HG02938 (cell line): ENCODE measurements around the gene PIP4K2B.

Source experiments
- ATAC-seq: cut with Tn5 transposase; IDR thresholded peaks from one replicate; pipeline ENCODE4 v1.9.1; 2021; ENCODE audit warnings: mild to moderate bottlenecking, moderate library complexity; ENCODE audit not compliant: unreplicated experiment

The PIP4K2B gene

DNA sequence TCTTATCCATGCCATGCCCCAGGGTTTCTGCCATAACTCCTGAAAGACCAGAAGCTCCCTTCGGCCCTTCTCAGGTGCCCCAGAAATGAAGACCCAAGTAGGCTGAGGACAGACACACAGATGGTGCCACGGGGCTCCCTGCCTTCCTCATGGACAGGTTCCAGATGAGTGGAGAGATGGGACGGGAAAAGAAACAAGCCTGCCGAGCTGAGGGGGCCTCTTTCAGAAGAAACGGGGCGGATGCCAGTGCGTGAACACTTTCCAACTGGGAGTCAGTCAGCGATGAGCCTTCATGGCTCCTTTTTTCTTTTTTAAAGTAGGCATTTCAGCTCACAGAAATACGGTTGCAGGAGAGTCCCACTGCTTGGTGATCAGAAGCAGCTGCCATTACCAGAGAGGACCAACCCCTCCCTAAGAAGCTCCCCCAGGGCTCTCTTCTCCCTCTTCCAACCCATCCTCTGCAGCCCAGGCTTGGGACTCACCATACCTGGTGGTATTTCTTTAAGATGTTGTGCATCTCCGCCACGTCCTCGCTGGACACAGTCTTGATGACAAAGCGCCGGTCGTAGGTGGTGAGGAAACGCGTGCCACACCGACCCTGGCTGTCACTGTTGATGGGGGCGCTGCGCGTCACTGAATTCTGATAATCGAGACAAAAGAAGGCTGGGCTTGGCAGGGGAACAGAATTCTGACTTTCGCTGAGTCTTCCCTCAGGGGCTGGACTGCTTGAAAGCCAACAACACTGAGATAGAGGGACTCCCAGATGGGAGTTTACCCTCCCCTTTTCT lies 19.2 kb downstream of the PIP4K2B start:
- ATAC-seq, result no peak

DNA sequence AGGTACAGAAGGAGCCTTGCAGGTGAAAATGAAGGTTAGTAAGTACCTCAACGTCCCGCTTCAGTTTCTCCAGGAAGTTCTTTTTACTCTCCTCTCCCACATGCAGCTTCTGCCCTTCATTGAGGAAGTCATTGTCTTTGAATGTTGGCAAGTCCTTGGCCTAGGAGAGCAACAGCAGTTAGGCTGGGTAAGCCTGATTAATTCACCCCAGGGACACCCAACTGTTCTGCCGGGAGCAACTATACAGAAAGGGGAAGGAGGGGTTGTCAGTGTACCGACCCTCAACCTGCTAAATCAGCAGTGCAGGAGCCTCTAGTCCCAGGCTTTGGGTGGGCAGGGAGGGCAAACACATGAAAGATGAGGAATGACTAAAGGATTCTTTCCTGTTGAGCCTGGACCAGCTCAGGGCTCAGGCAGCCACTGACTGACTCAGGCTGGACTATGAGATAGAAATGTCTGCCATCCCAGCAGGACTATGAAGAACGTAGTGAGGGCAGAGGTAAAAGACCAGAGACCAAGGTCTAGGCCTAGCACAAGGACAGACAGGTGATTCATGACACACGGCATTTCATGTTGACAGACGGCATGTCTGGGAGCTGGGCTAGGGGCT lies 21.6 kb downstream of the PIP4K2B start:
- ATAC-seq, result no peak

DNA sequence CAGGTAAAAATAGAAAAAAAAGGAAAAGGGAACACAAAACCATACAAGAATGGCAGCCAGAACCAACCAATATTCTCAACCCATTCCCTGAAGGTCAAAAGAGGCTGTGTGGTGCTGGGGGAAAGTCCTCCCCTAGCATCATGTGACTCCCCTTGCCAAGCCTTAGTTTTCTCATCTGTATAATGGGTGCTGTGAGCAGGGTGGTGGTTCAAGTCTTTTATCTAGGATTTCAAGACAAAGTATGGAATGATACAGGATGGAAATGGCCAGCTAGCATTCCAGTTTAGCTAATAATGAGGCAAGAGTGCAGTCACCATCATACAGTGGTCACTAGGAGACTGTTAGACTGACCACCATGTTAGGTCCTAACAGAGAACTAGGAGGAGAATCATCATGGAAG lies 26.1 kb downstream of the PIP4K2B start:
- no peak for ATAC-seq

DNA sequence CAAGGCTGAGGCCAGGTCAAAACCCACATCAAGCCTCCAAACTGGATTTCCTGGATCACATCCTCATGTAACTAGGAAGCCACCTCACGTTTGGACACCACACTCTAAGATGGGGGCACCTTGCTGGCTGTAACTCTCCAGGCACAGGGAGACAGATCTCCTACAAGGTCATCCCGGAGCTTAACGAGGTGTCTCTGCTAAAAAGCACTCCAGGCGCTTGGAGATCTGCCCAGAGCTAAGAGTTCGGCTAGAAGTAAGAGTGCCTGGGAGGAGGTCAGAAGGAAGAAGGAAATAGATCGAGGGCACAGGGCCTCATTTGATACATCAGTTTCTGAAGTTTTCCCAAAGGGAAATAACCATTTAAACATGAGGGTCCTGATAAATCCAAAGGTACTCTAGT lies 30.9 kb downstream of the PIP4K2B start:
- ATAC-seq, result no peak

DNA sequence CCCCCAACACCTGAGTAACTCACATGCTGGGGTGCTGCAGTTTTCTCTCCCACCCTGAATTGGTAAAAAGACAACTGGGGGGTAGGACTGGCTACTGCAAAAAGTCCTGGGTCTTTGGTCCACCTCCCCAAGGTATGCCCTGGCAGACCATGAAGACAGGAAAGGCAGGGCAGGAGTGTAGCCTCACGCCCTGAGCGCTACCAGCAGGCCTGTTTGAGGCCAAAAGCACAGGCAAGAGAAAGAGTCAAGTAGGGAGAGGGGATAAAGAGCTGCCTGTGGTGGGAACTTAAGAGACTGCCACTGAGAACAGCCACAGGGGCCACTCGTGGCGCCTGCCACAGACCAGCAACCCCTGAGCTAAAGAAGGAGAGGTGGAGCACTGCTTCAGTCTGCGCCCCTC lies 33.0 kb downstream of the PIP4K2B start:
- ATAC-seq, result no peak

DNA sequence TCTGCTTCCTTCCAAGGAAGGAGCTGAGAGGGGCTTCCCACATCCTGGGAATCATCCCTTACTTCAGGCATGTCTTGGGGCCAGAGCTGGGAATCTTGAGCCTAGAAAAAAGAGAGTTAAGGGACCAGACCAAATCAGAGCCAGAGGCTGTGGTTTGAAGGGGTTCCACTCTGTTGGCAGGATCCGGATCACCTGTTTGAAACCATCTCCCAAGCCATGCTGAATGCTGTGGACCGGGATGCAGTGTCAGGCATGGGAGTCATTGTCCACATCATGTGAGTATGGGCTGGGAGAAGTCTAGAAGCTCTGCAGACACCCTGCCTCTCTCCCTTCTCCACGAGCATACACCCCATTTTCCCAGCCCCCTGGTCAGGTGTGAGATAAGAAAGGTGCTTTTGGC lies 37.1 kb downstream of the PIP4K2B start:
- ATAC-seq, result no peak

DNA sequence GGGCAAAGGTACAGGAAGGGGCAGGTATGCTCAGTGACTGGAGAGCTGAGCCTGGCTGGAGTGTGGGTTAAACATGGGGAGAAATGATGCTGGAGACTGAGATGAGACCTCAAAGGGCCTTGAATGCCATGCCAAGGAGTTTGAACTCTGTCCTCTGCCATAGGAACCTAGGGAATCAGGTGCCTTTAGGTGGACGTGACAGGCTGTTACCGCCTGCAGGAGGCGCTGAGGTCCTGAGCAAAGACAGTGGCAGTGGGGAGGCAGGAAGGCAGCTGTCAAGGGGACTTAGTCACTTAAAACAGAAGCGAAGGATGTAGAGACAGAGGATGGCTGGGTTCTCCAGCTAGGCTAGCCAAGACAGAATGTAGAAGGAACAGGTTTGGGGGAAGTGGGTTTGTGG lies 37.7 kb downstream of the PIP4K2B start:
- ATAC-seq, result no peak

DNA sequence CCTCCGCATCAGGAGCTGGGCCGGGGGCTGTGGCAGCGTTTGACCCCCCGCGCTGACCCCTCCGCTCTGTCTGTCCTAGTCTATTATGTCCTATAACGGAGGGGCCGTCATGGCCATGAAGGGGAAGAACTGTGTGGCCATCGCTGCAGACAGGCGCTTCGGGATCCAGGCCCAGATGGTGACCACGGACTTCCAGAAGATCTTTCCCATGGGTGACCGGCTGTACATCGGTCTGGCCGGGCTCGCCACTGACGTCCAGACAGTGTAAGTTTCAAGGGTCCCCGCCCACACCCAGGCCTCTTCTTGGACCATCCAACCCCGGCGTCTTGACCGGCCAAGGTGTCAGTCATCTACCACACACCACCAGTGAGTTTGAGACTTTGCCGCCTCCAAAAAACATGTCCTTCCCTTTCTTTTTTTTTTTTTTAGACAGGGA lies 46.3 kb downstream of the PIP4K2B start:
- ATAC-seq, result no peak

DNA sequence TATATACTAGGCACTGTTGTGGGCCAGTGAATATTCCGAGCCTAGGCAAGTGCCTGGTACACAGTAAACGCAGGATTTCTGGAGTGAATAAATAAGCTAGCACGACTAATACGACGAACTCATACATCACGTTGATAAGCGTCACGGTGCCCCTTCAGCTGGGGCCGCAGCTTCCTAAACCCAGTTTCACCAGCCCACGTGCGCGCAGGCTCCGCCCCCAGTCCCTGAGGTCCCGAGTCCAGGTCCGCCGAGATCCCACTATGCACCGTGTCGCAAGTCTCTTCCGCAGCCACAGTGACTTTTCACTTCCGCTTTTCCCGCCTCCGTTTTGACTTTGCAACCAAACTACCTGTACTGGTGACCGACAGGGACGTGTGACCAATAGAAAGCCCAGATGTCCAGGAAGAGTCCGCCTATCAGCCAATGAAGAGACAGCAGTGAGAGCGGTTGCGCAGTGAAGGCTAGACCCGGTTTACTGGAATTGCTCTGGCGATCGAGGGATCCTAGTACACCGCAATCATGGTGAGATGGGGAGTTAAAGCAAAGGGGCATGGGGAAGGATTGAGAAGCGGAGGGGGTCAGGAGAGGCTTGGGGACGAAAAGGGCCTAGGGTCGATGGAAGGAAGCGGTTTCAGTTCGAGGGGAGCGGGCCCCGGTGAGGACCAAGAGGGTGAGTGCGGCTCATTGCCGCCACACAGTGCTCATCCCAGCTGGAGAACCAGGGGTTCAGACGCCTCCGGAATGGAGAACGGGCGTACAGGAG lies 46.9 kb downstream of the PIP4K2B start, which contains the start of gene PSMB3:
Gene PSMB3, plus strand, starts transcription at position 434 of the 763 bp plus-strand sequence. Its CDS starts 86 bp downstream, at position 520.
- ATAC-seq, result peak; percentile 81

DNA sequence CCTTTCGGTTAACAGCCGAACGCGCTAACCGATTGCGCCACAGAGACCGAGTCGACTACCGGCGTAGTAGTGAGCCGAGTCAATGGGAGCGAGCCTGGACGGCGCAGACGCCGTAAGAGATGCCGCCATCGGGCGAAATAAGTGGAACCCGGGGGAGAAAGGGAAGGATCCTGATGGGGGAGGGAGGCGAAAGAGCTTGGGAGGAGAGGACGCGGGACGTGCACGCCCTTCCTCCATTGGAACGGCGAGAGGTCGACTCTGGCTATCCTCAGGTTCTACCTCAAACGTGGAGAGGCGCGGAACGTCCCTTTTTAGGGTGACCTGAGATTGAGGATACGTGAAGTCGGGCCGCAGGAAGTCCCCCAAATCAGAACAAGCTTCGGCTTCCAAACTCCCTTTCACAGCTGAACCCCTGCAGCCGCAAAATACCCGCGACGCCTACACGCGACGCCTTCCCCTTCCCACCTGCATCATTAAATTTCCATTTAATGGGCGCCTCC lies 47.5 kb downstream of the PIP4K2B start:
- no peak for ATAC-seq

DNA sequence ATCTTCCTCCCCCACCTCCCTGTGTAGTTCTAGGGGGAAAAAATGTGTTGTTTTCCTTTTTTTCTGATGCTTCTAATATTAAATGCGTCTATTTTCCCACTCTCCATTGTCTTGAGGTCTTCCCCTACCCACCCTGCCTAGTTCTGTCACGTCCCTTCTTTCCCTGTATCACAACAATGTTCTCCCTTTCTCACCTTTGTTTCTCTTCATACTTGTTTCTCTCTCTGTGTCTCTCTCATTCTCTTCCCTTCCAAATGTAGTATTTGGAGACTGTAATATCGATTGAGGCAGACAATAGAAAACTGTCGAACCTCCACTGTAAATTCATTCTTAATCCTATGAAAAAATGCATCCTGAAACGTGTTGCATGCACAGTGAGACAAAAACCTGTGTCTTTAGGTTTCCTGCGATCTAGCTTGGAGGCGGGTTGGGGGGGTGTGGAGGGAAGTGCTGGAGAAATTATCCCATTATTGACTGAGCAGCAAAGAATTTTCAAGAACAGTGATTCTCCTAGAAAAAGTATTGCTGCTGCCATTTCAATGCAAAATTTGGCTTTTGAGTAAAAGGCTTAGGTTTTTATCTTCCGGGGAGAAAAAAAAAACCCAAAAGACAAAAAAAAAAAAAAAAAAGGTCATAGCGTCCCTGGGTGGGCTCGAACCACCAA lies 48.1 kb downstream of the PIP4K2B start:
- ATAC-seq, result no peak

DNA sequence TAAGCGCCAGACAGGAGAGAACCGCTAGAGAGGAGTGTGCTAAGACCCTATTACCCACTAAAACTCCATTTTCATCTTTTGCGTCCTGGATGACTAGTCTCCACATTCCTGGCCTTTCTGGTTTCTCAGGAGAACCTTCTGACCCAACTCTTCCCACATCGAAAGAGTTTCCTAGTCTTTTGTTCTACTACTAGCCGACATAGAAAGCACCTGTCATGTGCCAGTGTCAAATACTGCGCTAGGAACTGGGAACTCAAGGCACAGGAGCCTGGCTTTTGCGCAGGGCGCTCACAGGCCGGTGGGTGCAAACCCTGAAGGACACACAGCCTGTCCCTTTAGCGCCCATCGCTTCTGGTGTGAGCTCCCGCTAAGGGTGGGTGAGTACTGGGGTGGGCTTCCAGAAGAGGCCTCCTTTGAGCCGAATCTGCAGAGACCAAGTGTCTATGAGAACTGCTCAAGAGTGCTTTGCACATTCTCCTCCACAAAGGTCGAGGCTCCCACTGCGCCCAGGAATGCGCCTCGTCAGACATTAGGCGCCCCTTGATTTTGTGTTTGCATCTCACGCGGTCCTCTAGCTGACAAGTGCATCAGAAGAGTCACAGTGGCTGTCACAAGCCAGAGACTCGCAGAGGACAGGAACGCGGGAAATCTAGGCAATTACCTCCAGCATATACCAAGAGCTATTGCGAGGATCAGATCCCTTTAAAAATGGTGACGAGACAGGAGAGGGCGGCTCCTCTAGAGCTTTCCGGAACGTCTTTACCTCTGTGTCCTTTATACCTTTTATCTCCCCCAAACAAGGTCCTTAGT lies 48.8 kb downstream of the PIP4K2B start:
- no peak for ATAC-seq

DNA sequence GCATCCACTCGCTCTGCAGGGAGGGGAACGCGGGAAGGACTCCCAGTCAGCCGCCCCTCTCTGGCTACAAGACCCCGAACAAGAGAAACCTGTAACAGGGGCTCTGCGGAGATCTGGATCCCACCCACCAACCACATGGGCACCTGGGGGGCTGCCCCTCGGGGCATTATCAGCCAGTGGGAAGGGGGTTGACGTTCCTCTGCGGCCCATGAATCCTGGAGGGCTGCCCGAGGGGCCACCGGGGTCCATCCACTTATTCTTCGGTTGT lies 49.4 kb downstream of the PIP4K2B start:
- ATAC-seq, result no peak

DNA sequence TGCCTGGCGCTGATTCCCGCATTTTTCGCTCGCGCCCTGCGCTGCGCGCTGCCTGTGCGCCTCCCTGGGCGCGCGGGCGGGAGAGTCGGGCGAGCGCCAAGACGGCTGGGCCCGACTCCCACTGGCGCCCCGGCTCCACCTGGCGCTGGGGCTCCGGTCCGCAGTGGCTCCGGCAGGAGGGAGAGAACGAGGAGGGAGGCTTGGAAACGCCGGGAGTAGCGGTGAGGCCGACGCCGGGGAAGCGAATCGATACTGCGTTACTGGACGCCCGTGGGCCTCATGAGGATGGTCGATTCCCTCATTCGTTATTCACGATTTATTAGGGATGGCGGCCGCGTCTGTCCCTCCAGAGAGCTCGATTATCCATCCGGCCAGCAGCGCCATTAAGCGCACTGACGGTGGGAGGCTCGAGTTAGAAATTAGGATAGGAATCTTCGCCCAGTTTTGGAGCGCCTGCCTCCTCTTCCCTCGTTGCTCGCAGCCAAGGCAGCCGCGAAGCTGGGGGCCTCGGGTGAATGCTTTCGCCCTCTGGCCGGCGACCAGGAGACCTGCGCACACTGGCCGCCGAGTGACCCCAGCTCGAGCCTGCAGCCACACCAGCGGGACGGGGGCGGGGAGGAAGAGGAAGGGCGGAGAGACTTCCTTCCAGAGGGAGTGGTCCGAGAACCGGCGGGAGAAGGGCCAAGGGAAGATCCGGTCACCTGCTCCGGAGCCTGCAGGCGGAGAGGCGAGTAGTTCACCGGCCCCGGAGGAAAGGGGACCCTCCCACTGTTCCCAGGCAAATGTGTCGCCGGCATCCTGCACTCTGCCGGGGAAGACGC lies 49.9 kb downstream of the PIP4K2B start:
- no peak for ATAC-seq

DNA sequence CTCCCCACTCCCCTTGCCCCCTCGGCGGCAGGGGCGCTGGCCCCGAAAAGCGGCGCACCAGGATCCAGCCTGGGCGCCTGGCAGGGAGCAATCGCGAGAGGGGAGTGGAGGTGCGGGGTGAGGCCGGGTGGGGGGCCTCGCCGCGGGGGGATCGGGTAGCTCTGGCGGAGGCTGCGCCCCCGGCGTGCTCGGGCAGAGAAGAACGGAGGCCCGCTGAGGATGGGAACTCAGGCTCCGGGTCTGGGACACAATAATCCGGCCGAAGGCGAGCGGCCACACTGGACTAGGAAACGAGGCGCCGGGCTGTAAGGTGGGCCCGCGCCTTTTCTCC lies 50.5 kb downstream of the PIP4K2B start:
- ATAC-seq, result no peak

DNA sequence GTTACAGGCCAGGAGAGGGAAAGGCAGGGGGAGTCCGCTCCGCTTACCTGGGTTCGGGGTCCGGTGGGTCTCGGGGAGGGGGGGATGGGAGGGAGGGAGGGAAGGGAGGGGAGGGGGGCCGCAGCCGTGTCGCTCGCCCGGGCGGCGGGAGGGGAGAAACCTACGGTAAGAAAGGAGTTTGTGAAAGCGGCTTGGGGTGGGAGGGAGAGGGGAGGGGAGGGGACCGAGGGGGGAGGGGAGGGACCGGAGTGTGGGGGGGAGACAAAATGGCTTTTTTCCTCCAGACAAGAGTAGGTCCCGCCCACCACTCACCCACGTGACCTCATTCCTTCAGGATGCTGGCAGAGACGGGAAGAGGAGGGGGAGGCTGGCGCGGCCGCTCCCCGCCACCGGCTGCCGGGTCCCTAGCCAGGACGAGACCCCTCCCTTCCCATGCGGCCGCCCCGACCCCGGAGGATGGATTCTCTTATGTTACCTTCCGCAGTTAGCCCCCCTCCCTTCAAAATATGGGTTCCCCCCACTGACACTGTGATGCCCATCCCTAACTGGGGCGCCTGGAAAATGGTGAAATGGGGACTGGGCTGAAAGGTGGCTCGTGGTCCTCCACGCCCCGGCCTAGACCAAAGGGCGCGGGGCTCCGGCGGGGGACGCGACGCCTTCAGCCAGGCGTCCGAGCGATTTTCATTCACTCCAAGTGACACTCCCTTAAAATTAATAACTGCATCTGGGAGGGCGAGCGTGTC lies 51.0 kb downstream of the PIP4K2B start, which contains the start of gene PCGF2:
Gene PCGF2, minus strand, starts transcription at position 188 of the 743 bp plus-strand sequence. CDS start 7,934 bp downstream, outside the sequence.
- ATAC-seq, result no peak

DNA sequence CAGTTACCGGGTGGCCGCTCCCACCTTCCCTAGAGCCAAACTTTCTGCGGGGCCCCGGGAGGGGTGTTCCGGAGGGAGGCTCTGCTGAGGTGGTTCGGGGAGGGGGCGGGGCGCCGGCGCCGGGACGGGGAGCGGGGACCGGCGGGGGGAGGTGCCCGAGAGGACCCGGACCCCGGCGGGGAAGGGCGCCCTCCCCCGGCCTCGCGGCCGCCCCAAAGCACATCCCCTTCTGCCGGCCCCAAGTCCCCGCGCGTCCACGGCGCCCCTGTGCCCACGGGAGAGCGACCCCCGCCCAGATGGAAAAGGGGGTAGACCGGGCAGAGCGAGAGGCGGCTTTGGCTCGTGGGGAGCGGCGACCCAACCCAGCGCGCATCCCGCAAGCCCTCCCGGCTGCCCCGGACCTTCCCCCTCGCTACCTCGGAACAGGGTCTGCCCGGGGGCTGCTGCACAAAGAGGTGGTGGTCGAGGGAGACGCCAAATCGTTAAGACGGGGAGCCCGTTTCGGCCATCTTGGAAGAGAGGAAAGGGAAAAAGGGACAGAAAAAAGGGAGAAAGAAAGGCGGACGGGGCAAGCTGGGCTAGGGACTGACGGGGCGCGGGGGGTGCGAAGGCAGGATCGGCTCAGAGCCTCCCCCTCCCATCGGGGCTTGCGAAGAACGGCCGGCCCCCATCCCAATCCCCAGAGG lies 51.8 kb downstream of the PIP4K2B start:
- no peak for ATAC-seq

DNA sequence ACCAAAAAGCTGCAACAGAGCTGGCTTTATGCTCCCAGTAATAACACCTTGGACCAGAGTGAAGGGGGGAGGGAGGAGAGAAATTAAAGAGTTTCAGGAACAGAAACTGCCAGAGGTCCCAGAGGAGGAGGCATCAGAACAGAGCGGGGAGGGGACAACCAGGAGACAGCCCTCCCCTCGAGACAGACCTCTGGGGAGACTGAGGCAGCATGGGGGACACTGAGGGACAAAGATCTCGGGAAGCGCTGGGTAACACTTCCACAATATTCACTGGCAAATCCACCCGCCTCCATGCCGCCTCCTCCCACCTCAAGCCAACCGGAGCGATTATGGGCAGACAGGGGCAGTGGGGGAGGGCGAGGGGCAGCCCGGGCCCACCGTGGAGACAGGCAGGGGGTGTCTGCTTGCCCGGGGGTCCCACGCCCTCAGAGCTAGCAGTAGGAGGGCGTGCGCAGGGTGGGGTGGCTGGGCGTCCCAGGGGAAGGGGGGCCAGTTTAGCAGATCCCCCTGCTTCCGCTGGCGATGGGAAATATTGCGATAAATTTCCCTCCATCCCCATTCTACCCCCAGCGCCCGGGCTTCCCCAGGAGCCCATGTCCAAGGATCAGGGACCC lies 52.4 kb downstream of the PIP4K2B start:
- ATAC-seq, result no peak
